NOMO-1 treated with DMSO at 0.1 percent for 48 hours (cell line): ENCODE results near the gene GNB5.

Experiments
- DNase-seq: peaks from one replicate; lab custom pipeline; 2025; ENCODE audit not compliant: unreplicated experiment; lab: John Stamatoyannopoulos, UW

Gene GNB5

GRCh38 chr15:52208306-52208946 is 17.2 kb upstream of the GNB5 start:
- peak; percentile 64 for DNase-seq

- no peak for DNase-seq
Measured at GRCh38 chr15:52207191-52207590, 16.0 kb upstream of the GNB5 start.

- DNase-seq, result no peak
Measured at GRCh38 chr15:52206446-52206845, 15.3 kb upstream of the GNB5 start.

- no peak for DNase-seq
Measured at GRCh38 chr15:52204657-52205056, 13.5 kb upstream of the GNB5 start.

GRCh38 chr15:52200831-52201365 is 9.7 kb upstream of the GNB5 start:
- DNase-seq, result no peak

- DNase-seq, result no peak
Measured at GRCh38 chr15:52199271-52199670, 8.1 kb upstream of the GNB5 start.

- no peak for DNase-seq
Measured at GRCh38 chr15:52196891-52197290, 5.7 kb upstream of the GNB5 start.

GRCh38 chr15:52193791-52194190 is 2.6 kb upstream of the GNB5 start:
- no peak for DNase-seq

- no peak for DNase-seq
Measured at GRCh38 chr15:52193321-52193720, 2.1 kb upstream of the GNB5 start.

- DNase-seq, result no peak
Measured at GRCh38 chr15:52186651-52187486, 4.3 kb downstream of the GNB5 start.

- no peak for DNase-seq
Measured at GRCh38 chr15:52185151-52185561, 6.0 kb downstream of the GNB5 start.

- no peak for DNase-seq
Measured at GRCh38 chr15:52184721-52185120, 6.5 kb downstream of the GNB5 start.

- no peak for DNase-seq
Measured at GRCh38 chr15:52183562-52184173, 7.5 kb downstream of the GNB5 start.

- no peak for DNase-seq
Measured at GRCh38 chr15:52181938-52182780, 9.0 kb downstream of the GNB5 start.

- no peak for DNase-seq
Measured at GRCh38 chr15:52180851-52181450, 10.2 kb downstream of the GNB5 start.

- no peak for DNase-seq
Measured at GRCh38 chr15:52180196-52180835, 10.9 kb downstream of the GNB5 start.

GRCh38 chr15:52179278-52180195 is 11.7 kb downstream of the GNB5 start:
- DNase-seq, result peak; percentile 70

GRCh38 chr15:52178765-52179164 is 12.4 kb downstream of the GNB5 start:
- no peak for DNase-seq

- DNase-seq, result no peak
Measured at GRCh38 chr15:52172869-52173268, 18.3 kb downstream of the GNB5 start.
